ENCODE data around the gene RBM5.

Gene RBM5

DNA sequence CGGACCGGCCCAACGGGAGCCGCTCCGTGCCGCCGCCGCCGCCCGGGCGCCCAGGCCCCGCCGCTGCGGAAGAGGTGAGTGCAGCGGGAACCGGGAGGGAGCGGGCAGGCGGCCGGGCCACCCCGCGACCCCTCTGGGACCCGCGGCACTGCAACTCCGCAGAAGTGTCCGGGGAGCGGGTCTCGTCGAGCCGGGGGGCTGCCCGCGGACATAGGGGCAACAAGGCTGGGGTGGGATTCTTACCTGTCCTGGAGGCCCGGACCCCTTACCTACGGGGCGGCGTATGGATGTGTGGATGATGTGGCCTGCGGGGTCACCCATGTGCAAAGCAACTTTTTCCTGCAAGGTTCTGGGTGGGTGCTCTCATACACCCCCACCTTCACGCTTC lies 66.8 kb downstream of the RBM5 start:
- no peaks in the 10 kb centered on the region for H3K9me3 ChIP-seq (ENCODE audit: insufficient read depth, low read depth, low read length)
- peaks cover 14% of the 10 kb centered on the region for H3K4me1 ChIP-seq (ENCODE audit: insufficient read depth, low read length, poor library complexity, severe bottlenecking)
- TF ChIP-seq EZH2phosphoT487 (IDR thresholded peaks at IDR 0.05; ENCODE audit: borderline replicate concordance), result no peak
- TF ChIP-seq, protein P1, sequence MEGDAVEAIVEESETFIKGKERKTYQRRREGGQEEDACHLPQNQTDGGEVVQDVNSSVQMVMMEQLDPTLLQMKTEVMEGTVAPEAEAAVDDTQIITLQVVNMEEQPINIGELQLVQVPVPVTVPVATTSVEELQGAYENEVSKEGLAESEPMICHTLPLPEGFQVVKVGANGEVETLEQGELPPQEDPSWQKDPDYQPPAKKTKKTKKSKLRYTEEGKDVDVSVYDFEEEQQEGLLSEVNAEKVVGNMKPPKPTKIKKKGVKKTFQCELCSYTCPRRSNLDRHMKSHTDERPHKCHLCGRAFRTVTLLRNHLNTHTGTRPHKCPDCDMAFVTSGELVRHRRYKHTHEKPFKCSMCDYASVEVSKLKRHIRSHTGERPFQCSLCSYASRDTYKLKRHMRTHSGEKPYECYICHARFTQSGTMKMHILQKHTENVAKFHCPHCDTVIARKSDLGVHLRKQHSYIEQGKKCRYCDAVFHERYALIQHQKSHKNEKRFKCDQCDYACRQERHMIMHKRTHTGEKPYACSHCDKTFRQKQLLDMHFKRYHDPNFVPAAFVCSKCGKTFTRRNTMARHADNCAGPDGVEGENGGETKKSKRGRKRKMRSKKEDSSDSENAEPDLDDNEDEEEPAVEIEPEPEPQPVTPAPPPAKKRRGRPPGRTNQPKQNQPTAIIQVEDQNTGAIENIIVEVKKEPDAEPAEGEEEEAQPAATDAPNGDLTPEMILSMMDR (conservative IDR thresholded peaks at IDR 0.05; ENCODE audit: low read length), result no peak
- no peaks in the 10 kb centered on the region for H3K9me2 ChIP-seq (replicated peaks; ENCODE audit: low read depth, low read length)
- H3F3A ChIP-seq (ENCODE audit: low read depth), result no peaks in the 10 kb centered on the region
- no peaks in the 10 kb centered on the region for H3K36me3 ChIP-seq (ENCODE audit: insufficient read depth, low read length)
- H3K4me3 ChIP-seq (ENCODE audit: low read length, poor library complexity, severe bottlenecking), result no peak overlapping the region
- no peaks in the 10 kb centered on the region for H4K20me1 ChIP-seq (ENCODE audit: insufficient read depth, low read length, poor library complexity, severe bottlenecking)
- no peaks in the 10 kb centered on the region for H3K27me3 ChIP-seq (ENCODE audit: insufficient read depth, low read length, poor library complexity, severe bottlenecking)
- no peak overlapping the region for H3K9ac ChIP-seq (ENCODE audit: low read depth, low read length, poor library complexity, severe bottlenecking)
- H2AFZ ChIP-seq (ENCODE audit: low read length), result no peak overlapping the region
- no peaks in the 10 kb centered on the region for H3K79me2 ChIP-seq (ENCODE audit: insufficient read depth, low read length)
- no peak overlapping the region for H3K4me2 ChIP-seq (ENCODE audit: low read depth, low read length, poor library complexity, severe bottlenecking)

DNA sequence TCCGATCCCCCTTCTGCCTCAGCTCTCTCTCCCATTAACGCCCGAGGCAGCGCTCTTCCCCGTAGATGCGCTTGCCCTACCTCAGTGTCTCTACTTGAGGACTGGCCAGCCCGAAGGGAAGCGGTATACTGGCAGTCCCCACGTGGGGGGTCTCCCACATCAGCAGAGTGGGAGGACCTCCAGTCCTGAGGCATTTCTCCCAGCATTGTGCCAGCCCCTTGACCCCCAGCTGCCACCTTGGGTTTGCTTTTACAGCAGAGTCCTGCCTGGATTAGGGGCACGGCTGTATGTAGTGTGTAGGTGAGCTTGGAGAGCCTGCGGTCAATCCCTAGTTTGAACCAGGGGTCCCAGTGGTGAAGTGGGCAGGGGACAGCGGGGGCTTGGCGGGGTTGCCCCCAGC lies 67.2 kb downstream of the RBM5 start:
- Histone ChIP-seq H3K9me2 (replicated peaks; ENCODE audit: low read depth, low read length) (no peaks in the 10 kb centered on the region), H3K9ac (ENCODE audit: low read depth, low read length, poor library complexity, severe bottlenecking) (no peak overlapping the region), H3K4me2 (ENCODE audit: low read depth, low read length, poor library complexity, severe bottlenecking) (no peak overlapping the region), H3K36me3 (ENCODE audit: insufficient read depth, low read length) (no peaks in the 10 kb centered on the region), H2AFZ (ENCODE audit: low read length) (no peak overlapping the region), H3K4me1 (ENCODE audit: insufficient read depth, low read length, poor library complexity, severe bottlenecking) (peaks cover 14% of the 10 kb centered on the region), H4K20me1 (ENCODE audit: insufficient read depth, low read length, poor library complexity, severe bottlenecking) (no peaks in the 10 kb centered on the region), H3K79me2 (ENCODE audit: insufficient read depth, low read length) (no peaks in the 10 kb centered on the region), H3K27me3 (ENCODE audit: insufficient read depth, low read length, poor library complexity, severe bottlenecking) (no peaks in the 10 kb centered on the region), H3K9me3 (ENCODE audit: insufficient read depth, low read depth, low read length) (no peaks in the 10 kb centered on the region), H3F3A (ENCODE audit: low read depth) (no peaks in the 10 kb centered on the region), H3K4me3 (ENCODE audit: low read length, poor library complexity, severe bottlenecking) (no peak overlapping the region)
- TF ChIP-seq, protein P1 (conservative IDR thresholded peaks at IDR 0.05; ENCODE audit: low read length), result no peak
- TF ChIP-seq EZH2phosphoT487 (IDR thresholded peaks at IDR 0.05; ENCODE audit: borderline replicate concordance), result no peak

DNA sequence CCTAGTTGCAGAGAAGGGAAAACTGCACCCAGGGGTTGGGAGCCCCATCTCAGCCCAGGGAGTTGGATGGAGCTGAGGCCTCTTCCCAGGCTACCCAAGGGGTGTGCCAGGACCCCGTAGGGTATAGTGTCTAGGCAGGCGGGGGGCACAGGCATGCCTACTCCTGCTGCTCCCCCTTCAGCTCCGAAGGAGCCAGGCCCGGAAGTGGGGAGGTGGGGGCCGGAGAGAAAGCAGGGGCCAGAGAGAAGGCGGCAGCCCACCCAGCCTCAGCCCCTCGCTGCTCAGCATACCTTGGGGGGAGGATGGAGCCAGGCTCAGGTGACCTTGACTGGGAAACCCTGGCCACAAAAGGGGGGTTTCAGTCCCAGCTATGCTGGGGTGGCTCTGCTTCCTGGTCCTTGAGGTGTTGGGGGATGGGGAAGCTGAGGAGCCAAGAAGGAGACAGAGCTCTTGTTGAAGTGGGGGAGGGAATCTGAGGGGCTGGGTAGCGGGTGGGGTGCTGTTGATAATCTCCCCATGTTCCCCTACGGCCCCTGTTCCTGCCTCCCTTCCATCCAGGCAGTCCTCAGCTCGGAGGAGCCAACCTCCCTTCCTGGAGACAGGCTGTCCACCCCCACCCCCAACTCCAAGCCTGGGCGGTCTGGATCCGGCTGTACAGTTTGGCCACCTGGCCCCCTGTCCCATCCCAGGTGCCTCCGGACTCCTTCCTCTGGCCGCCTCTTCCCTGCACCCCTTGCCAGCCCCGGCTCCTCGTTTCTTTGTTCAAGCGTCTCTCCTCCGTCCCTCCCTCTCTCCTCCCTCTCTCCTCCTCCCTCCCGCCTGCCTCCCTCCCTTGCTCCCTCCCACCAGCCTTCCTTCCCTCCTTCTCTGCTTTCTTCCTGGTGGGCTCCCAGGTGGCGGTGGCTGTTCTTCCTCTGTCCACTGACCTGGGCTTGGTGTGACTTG lies 68.1 kb downstream of the RBM5 start:
- H3K9ac ChIP-seq (ENCODE audit: low read depth, low read length, poor library complexity, severe bottlenecking), result peak overlapping the region; percentile 36
- no peaks in the 10 kb centered on the region for H3K36me3 ChIP-seq (ENCODE audit: insufficient read depth, low read length)

More for the DNA sequence above, 68.1 kb downstream of the RBM5 start:
- Histone ChIP-seq H3K27me3 (ENCODE audit: insufficient read depth, low read length, poor library complexity, severe bottlenecking) (no peaks in the 10 kb centered on the region), H3K79me2 (ENCODE audit: insufficient read depth, low read length) (no peaks in the 10 kb centered on the region), H3K4me2 (ENCODE audit: low read depth, low read length, poor library complexity, severe bottlenecking) (no peak overlapping the region), H4K20me1 (ENCODE audit: insufficient read depth, low read length, poor library complexity, severe bottlenecking) (no peaks in the 10 kb centered on the region), H3K4me3 (ENCODE audit: low read length, poor library complexity, severe bottlenecking) (no peak overlapping the region), H3K4me1 (ENCODE audit: insufficient read depth, low read length, poor library complexity, severe bottlenecking) (peaks cover 14% of the 10 kb centered on the region), H2AFZ (ENCODE audit: low read length) (no peak overlapping the region), H3F3A (ENCODE audit: low read depth) (no peaks in the 10 kb centered on the region), H3K9me2 (replicated peaks; ENCODE audit: low read depth, low read length) (no peaks in the 10 kb centered on the region), H3K9me3 (ENCODE audit: insufficient read depth, low read depth, low read length) (no peaks in the 10 kb centered on the region)
- TF ChIP-seq EZH2phosphoT487 (IDR thresholded peaks at IDR 0.05; ENCODE audit: borderline replicate concordance), result no peak
- TF ChIP-seq, protein P1 (conservative IDR thresholded peaks at IDR 0.05; ENCODE audit: low read length), result no peak

Measured in Loucy (cell line).